OCI-M2 (cell line): ENCODE measurements around the gene SLC7A1.

Experiments used
- DNase-seq: peaks from one replicate; lab custom pipeline; 2025; ENCODE audit not compliant: unreplicated experiment; lab: John Stamatoyannopoulos, UW

Gene SLC7A1

DNA sequence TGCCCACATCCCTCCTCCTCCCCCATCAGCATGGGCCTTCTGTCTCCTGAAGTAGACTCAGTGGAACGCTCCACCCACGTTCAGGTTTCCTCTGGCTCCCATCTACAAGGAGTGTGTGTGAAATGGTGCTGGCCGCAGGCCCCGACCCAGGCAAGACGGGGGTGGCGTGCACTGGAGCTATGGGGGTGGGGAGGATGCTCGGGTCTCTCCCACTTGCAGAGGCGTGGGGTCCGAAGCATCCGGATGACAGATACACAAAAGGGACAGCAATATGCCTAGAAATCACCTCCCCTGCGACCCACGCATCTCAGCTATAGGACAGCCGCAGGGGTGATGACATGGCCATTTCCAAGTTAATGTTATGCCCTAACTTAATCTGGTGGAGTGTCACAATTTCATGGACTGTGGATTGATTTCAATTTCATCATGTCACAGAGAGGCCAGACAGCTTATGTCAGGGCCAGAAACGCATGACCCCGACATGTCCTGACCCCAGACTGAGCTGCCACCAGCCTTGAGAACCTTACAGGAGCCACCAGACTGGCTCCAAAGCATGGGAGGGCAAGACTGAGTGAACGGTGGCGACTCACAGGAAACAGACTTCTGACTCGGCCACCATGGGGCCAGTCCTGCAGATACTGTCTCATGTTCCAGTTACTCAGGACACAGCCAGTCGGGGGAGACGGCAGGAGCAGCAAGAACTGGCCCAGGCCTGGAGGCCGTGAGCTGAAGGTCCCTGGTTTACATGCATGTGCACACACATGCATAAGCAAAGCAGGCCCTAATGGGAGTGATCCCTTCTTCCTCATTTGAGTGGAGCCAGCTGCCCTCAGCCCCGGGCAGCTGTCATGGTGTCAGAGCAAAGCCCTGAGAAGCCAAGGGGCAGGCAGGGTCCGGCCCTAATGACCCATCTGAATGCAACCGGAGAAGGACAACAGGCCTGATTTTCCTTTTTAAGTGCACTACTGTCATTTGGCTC lies 82.2 kb downstream of the SLC7A1 start:
- DNase-seq = no peak

- no peak for DNase-seq
Observed at GRCh38 chr13:29511980-29512379, 83.5 kb downstream of the SLC7A1 start.

DNA sequence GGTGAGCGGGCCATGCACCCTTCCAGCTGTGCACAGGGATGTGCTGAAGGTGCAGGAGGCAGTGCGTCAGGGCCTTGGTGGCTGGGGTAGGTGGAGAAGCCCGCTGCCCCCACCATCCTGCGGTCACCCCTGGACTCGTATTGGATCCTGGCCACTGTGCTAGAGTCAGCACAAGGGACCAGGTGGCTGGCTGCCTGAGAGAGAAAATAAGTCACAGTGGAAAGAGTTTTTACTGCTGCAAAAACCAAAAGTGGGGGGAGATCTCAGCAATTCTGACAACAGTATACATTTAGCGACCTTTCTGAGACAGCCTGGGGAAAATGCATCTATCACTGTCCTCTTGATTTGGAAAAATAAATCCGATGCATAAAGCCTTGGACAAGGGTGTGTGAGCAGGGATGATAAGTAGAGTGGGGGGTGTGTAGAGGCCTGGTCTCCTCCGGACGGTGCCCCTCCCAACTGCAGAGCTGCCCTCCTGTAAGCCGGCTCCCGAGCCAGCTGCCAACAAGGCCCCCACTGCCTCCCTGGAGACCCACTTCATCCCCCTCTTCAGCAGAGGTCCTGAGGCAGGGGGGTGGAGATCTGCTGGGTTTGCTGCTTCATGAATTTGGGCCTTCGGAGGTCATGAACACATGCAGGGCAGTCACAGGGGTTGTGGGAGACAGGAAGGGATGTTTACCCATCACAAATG lies 84.2 kb downstream of the SLC7A1 start:
- no peak for DNase-seq

GRCh38 chr13:29510651-29511084 lies 84.8 kb downstream of the SLC7A1 start:
- no peak for DNase-seq

- DNase-seq = no peak
Observed at GRCh38 chr13:29509999-29510589, 85.4 kb downstream of the SLC7A1 start.

DNA sequence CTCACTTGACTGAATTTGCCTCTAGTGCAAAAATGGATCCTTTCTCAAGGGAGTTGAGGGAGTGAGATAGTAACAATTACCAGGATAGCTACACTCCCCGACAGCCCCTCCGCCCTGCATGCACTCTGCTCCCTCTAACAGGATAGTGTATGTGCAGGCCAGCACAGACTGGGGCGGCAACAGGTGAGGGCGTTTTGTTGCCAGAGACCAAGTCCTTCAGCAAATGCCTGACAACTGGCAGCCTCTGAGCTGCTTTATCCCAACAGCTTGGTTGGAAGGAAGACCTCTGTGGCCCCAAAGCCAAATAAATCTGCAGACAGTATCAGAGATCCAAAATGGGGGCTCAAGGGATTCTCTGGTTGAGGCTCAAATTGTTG lies 86.6 kb downstream of the SLC7A1 start:
- no peak for DNase-seq

GRCh38 chr13:29508130-29508875 lies 87.2 kb downstream of the SLC7A1 start:
- DNase-seq = peak; percentile 3

GRCh38 chr13:29507356-29507755 lies 88.1 kb downstream of the SLC7A1 start:
- DNase-seq = no peak

DNA sequence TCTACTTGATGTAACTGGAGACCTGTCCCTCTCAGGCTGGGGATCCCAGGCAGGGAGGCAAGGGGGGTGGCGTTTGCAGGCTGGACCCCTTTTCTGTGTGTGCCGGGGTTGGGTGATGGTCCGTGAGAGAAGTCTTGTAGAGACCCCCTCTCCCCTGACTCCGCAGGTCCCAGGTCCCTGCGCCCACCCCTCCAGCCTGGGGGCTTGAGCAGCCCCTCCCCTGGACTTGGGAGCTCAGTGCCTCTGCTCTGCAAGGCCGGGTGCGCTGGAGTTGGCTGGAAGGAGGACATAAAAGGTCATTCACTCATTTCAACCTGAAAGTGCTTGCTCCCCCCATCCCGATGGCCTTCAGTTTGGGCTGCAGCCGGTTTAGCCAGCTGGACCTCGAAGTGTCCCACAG lies 89.5 kb downstream of the SLC7A1 start:
- no peak for DNase-seq

DNA sequence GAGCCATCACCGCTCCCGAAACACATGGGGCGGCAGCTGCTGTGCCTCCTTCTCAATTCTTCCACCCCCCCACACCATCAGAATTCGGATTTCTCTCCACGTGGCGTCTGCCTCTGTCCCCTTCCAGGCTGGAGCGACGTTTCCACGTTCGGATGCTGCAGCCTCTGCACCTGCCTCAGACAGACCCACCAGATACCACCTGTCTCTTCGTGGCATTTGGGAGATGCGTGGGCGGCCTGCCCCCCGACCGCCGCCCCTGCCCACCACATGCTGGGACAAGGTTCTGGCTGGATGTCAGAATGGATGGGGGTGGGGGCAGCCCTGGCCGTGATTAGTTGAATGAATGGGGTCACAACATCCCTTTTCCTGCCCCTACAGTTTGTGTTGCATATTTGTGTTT lies 90.0 kb downstream of the SLC7A1 start:
- no peak for DNase-seq

GRCh38 chr13:29504691-29505090 lies 90.8 kb downstream of the SLC7A1 start:
- DNase-seq = no peak

- no peak for DNase-seq
Observed at GRCh38 chr13:29503041-29503837, 92.2 kb downstream of the SLC7A1 start.

- no peak for DNase-seq
Observed at GRCh38 chr13:29502391-29503008, 93.0 kb downstream of the SLC7A1 start.

- no peak for DNase-seq
Observed at GRCh38 chr13:29501674-29502073, 93.8 kb downstream of the SLC7A1 start.

GRCh38 chr13:29500386-29500785 lies 95.1 kb downstream of the SLC7A1 start:
- no peak for DNase-seq

DNA sequence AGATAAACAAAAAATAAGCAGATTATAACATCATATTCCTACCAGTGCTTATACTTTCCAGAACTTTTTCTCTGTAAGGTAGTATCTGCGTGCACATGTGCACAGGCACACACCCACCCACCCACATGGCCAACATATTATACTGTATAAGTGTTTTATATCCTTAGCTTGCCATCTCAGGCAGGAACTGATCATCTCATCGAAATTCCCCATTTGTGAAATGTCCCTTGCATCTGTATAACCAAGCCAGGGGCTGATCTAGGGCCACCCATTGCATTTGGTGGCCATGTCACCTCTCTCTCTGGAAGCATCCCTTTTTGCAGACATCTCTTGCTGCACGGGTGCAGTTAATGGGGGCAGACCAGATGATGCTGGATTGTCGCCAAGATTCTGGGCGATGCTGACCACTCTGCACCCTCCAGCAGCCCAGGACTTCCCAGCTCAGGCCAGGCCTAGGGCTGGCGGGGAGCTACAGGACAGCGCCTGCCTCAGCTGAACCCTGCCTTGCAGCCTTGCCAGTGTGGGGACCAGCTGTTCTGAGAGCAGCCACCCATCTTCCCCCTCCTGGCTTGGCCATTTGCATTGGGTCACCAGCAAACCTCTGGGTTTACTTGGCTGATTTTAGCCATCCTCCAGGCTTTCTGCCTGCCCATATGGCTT lies 95.9 kb downstream of the SLC7A1 start:
- no peak for DNase-seq

DNA sequence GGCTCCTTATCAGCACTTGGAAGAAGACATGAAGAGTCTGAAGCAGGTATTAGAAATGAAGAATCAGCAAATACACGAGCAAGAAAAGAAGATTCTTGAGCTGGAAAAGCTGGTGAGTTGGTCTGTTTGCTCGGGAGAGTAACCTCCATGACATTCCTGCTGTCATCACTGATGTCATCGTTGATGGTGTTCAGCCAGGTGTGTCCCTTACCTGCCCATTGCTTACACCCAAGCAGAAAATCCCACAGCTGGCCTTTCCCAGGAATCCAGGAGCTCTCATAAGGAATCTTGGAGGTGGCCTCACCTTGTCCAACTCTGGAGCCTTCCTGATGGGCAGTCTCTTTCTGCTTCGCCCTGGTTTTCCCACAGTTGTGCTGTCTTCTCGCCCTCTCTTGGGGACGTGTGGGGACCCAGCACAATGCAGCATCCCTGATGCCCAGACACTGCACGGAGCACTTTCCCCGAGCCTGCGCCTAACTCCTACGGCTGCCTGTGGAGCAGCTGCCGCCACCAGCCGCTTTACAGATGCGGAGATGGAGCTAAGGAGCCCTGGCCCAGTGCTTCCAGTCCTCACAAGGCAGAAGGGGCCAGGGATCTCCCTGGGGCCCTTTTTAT lies 97.0 kb downstream of the SLC7A1 start:
- no peak for DNase-seq

DNA sequence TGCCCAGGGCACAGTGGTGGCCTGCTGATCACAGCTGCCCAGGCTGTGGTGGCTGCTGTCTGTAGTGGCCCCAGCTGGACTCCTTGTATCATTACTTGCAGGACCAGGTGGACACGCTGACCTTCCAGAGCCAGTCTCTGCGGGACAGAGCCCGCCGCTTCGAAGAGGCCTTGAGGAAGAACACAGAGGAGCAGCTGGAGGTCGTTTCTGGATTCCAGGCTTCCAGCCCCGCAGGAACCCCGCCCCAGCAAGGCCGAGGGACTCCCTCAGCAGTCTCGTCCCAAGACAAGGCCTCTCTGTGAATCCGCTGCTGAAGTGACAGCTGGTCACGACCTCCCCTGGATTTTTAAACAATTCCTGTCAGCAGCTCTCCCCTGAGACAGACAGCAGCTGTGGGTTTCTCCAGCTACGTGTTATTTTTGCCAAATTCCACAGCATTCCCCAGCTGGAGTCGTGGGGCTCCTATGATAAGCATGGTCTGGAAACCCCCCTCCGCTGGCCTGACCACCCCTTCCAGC lies 98.3 kb downstream of the SLC7A1 start:
- DNase-seq = no peak

DNA sequence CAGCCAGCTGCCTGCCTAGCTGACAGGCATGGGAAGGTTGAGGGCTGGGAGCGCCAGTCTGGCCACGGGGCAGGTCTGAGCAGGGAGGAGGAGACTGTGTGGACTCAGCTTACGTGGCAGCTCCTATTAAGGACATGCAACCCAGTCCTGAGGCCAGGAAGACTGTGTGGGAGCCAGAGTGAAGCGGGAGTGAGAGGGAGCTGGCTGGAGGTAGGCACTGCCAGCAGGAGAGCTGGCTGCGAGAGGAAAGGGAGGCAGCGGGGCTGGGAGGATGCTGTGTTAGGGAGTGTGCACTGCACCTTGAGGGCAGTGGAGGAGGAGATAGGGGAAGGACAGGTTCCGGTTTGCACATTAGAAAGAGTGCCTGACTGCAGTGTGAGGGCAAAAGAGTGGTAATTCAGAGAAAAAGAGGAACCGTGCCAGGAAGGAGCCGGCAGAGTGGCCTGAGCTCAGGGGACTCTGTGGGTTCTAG lies 99.2 kb downstream of the SLC7A1 start:
- no peak for DNase-seq
